ENCODE data around the gene LTBP2.

GRCh38 chr14:74518221-74518620, 93.8 kb downstream of the LTBP2 start:
- TF ChIP-seq CTCF (IDR thresholded peaks at IDR 0.05), result no peak
- TF ChIP-seq EP300 (IDR thresholded peaks at IDR 0.05), result no peak

All from sigmoid colon (tissue), 4 donors.